Measurements from ENCODE around the gene RPUSD1. TPM values are rescaled to one million over a fixed set of nuclear protein-coding genes. Genes with fewer than 3 reads are reported as not detected.

Gene RPUSD1
- total RNA-seq, 1 donor from 2014 or later, result 28.5 TPM

- H3K9me3 Mint-ChIP-seq (ENCODE audit: unreplicated experiment), result peaks cover 5% of the 10 kb centered on the region
- TF ChIP-seq, protein P1, sequence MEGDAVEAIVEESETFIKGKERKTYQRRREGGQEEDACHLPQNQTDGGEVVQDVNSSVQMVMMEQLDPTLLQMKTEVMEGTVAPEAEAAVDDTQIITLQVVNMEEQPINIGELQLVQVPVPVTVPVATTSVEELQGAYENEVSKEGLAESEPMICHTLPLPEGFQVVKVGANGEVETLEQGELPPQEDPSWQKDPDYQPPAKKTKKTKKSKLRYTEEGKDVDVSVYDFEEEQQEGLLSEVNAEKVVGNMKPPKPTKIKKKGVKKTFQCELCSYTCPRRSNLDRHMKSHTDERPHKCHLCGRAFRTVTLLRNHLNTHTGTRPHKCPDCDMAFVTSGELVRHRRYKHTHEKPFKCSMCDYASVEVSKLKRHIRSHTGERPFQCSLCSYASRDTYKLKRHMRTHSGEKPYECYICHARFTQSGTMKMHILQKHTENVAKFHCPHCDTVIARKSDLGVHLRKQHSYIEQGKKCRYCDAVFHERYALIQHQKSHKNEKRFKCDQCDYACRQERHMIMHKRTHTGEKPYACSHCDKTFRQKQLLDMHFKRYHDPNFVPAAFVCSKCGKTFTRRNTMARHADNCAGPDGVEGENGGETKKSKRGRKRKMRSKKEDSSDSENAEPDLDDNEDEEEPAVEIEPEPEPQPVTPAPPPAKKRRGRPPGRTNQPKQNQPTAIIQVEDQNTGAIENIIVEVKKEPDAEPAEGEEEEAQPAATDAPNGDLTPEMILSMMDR (IDR thresholded peaks at IDR 0.05; ENCODE audit: partially characterized antibody, unreplicated experiment), result no peak
- peaks cover 13% of the 10 kb centered on the region for H3K27me3 Mint-ChIP-seq (ENCODE audit: unreplicated experiment)
- no peaks in the 10 kb centered on the region for H3K4me1 Mint-ChIP-seq (ENCODE audit: low read depth, unreplicated experiment)
- H3K27ac Mint-ChIP-seq (ENCODE audit: unreplicated experiment), result no peak overlapping the region
- H3K36me3 Mint-ChIP-seq (ENCODE audit: unreplicated experiment), result no peaks in the 10 kb centered on the region
- H3K4me3 Mint-ChIP-seq (ENCODE audit: unreplicated experiment), result no peak overlapping the region
- DNase-seq, result no peak
Observed at GRCh38 chr16:735982-736453, 52.2 kb downstream of the RPUSD1 start.

DNA sequence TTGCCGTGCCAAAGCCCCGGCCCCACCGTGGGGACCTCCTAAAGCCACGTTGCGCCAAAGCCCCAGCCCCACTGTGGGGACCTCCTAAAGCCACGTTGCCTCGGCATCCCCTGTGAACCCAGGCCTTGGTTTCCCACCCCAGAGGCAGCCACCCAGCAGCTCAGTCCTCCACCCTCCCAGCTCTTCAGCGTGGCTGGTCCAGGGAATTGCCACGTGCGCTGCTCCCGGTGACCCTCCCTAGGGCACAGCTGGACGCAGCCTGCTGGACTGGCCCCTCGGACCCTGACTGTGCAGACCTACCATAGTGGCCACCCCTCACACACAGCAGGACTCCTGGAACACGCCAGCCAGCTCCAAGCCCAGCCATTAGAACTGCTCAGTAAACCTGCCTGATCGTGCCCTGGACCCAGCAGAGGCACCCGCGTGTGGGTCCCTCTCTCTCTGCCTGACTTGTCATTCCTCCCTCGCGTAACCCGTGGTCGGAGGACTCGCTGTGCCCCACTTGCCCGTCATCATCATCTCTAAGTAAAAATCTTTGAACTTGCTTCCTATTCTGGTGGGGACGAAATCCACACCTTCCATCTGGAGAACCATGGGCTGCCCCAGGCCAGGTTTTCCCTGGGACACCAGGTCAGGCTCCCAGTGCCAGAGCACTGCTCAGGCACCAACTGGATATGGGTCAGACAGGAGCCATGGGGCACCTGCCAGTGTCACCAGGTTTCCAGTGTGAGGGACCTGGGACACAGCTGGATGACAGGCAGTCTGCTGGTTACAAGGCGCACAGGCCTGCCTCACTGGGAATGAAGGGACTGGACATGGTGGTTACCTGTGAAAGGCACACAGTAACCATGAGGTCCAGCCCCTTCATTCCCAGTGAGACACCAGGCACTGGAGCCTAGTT lies 53.0 kb downstream of the RPUSD1 start:
- Mint-ChIP-seq H3K36me3 (ENCODE audit: unreplicated experiment) (no peaks in the 10 kb centered on the region), H3K4me3 (ENCODE audit: unreplicated experiment) (no peak overlapping the region), H3K4me1 (ENCODE audit: low read depth, unreplicated experiment) (no peaks in the 10 kb centered on the region), H3K9me3 (ENCODE audit: unreplicated experiment) (peaks cover 5% of the 10 kb centered on the region), H3K27me3 (ENCODE audit: unreplicated experiment) (peaks cover 13% of the 10 kb centered on the region), H3K27ac (ENCODE audit: unreplicated experiment) (no peak overlapping the region)
- TF ChIP-seq, protein P1 (IDR thresholded peaks at IDR 0.05; ENCODE audit: partially characterized antibody, unreplicated experiment), result no peak
- DNase-seq, result no peak

Small RNA genes within 50 kb of the gene (microRNA-seq; reads per million reads assigned to microRNA genes)
- not detected for gene MIR662 (ENCODE audit: unreplicated experiment)

Other genes with a start within 250 kb of the RPUSD1 start
- not detected for gene PRR35, start 228.0 kb downstream of the RPUSD1 start, total RNA-seq (ENCODE audit: unreplicated experiment)
- gene NHLRC4, start 221.4 kb downstream of the RPUSD1 start, total RNA-seq (ENCODE audit: unreplicated experiment), result 3.4 TPM
- gene PIGQ, start 218.4 kb downstream of the RPUSD1 start, total RNA-seq (ENCODE audit: unreplicated experiment), result 85.0 TPM
- gene RAB40C, start 198.3 kb downstream of the RPUSD1 start, total RNA-seq (ENCODE audit: unreplicated experiment), result 48.3 TPM
- 61.9 TPM for gene WFIKKN1, start 157.4 kb downstream of the RPUSD1 start, total RNA-seq (ENCODE audit: unreplicated experiment)
- 63.6 TPM for gene METTL26, start 152.1 kb downstream of the RPUSD1 start, total RNA-seq (ENCODE audit: unreplicated experiment)
- 16.6 TPM for gene MCRIP2, start 146.6 kb downstream of the RPUSD1 start, total RNA-seq (ENCODE audit: unreplicated experiment)
- 24.6 TPM for gene WDR90, start 139.0 kb downstream of the RPUSD1 start, total RNA-seq (ENCODE audit: unreplicated experiment)
- gene RHOT2, start 120.2 kb downstream of the RPUSD1 start, total RNA-seq (ENCODE audit: unreplicated experiment), result 208 TPM
- 8.2 TPM for gene RHBDL1, start 112.7 kb downstream of the RPUSD1 start, total RNA-seq (ENCODE audit: unreplicated experiment)
- gene STUB1, start 108.0 kb downstream of the RPUSD1 start, total RNA-seq (ENCODE audit: unreplicated experiment), result 78.3 TPM
- 26.1 TPM for gene JMJD8, start 104.0 kb downstream of the RPUSD1 start, total RNA-seq (ENCODE audit: unreplicated experiment)
- 19.9 TPM for gene WDR24, start 98.0 kb downstream of the RPUSD1 start, total RNA-seq (ENCODE audit: unreplicated experiment)
- gene FBXL16, start 82.6 kb downstream of the RPUSD1 start, total RNA-seq (ENCODE audit: unreplicated experiment), result 85.1 TPM
- 134 TPM for gene METRN, start 73.3 kb downstream of the RPUSD1 start, total RNA-seq (ENCODE audit: unreplicated experiment)
- gene ANTKMT, start 67.2 kb downstream of the RPUSD1 start, total RNA-seq (ENCODE audit: unreplicated experiment), result 61.1 TPM
- 18.9 TPM for gene CCDC78, start 61.9 kb downstream of the RPUSD1 start, total RNA-seq (ENCODE audit: unreplicated experiment)
- gene HAGHL, start 61.3 kb downstream of the RPUSD1 start, total RNA-seq (ENCODE audit: unreplicated experiment), result 31.7 TPM
- gene CIAO3, start 47.4 kb downstream of the RPUSD1 start, total RNA-seq (ENCODE audit: unreplicated experiment), result 49.5 TPM
- gene MSLN, start 27.6 kb downstream of the RPUSD1 start, total RNA-seq (ENCODE audit: unreplicated experiment), result not detected
- 49.2 TPM for gene CHTF18, start 239 bp upstream of the RPUSD1 start, total RNA-seq (ENCODE audit: unreplicated experiment)
- not detected for gene GNG13, start 12.4 kb upstream of the RPUSD1 start, total RNA-seq (ENCODE audit: unreplicated experiment)
- gene LMF1, start 182.6 kb upstream of the RPUSD1 start, total RNA-seq (ENCODE audit: unreplicated experiment), result 17.4 TPM
- gene SOX8, start 193.4 kb upstream of the RPUSD1 start, total RNA-seq (ENCODE audit: unreplicated experiment), result 7.0 TPM

All from glutamatergic neuron (in vitro differentiated cells).